ENCODE results near the gene NAPB. TPM values are rescaled to one million over a fixed set of nuclear protein-coding genes. Genes with fewer than 3 reads are reported as not detected.

NAPB gene
- total RNA-seq, 2 donors from 2014 or later = 9.9 to 12.7 TPM

- TF ChIP-seq CTCF (IDR thresholded peaks at IDR 0.05) (no peak), POLR2A (IDR thresholded peaks at IDR 0.05) (no peak)
- Histone ChIP-seq H3K4me3 (no peak overlapping the region), H3K27ac (peak overlapping the region; percentile 95 to 100 (median 98)), H3K9me3 (no peaks in the 10 kb centered on the region), H3K27me3 (no peaks in the 10 kb centered on the region), H3K36me3 (replicated peaks in 1 of 2; ENCODE audit: insufficient read depth in 1 of 2, low read depth in 2 of 2) (peaks cover 0 to 9% of the 10 kb centered on the region in 2 donors), H3K4me1 (peaks cover 47% of the 10 kb centered on the region)
- 7 to 14% methylated on average over 6 of the region's 6 CpGs for WGBS, 2 donors
- no peak for DNase-seq
- no peak for ATAC-seq
- intact Hi-C loops (cut with DNase I) = no loop called here
These were observed 62.8 kb downstream of the NAPB start for GRCh38 chr20:23358563-23358906.

DNA sequence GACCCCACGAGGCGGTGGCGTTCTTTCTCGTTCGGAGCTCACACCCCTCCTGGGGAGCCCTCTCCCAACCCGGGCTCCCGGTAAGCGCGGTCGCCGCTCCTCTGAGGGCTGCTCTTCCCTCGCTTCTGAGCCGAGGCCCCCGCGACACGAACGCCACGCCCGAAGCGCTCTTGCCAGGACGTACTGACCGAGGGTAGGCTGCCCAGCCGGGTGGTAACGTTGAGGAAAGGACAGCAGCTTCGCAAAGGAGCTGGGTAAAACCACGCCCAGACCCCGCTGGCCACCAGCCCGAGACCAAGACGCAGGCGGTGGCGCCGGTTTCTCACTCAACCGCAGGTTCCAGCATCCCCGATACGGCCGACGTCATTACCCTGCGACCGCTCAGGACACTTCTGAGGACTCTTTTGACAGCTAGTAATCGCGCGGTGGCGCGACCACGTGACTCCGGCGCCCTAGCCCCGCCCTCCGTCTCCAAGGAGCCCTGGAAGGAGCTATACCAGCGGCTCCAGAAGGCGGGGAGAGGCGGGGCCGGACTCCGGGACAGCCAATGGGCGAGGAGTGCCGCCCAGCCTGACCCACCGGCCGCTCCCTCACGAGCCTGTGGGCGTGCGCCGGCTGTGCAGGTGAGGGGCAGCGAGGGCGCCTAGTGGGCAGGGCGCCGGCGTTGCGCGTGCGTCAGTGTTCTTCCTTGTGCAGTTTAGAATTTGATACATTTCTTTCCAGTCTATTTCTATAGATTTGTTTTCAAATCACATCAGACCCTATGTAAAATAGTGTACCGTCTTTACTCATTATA, 63.3 kb downstream of the NAPB start:
- ATAC-seq (peak; percentile 80), DNase-seq (peak; percentile 100)
- H3K36me3 ChIP-seq (replicated peaks in 1 of 2; ENCODE audit: insufficient read depth in 1 of 2, low read depth in 2 of 2) = peaks cover 0 to 9% of the 10 kb centered on the region in 2 donors
- intact Hi-C loops (cut with DNase I) = no loop called here
- no peaks in the 10 kb centered on the region for H3K9me3 ChIP-seq
- peak overlapping the region; percentile 30 to 41 for H3K4me3 ChIP-seq
- 0 to 1% methylated on average over 25 to 71 of the region's 71 CpGs for WGBS, 2 donors
- peak overlapping the region; percentile 95 to 100 (median 98) for H3K27ac ChIP-seq
- TF ChIP-seq CTCF (IDR thresholded peaks at IDR 0.05) = peak in 3 of 7 experiments; percentile 17 to 35 (median 34)
- peak; percentile 65 to 89 (median 87) for TF ChIP-seq POLR2A (IDR thresholded peaks at IDR 0.05)
- peaks cover 41% of the 10 kb centered on the region for H3K4me1 ChIP-seq
- H3K27me3 ChIP-seq = no peaks in the 10 kb centered on the region

- Histone ChIP-seq H3K27me3 (no peaks in the 10 kb centered on the region), H3K27ac (no peak overlapping the region), H3K4me1 (peaks cover 47% of the 10 kb centered on the region), H3K36me3 (replicated peaks in 1 of 2; ENCODE audit: insufficient read depth in 1 of 2, low read depth in 2 of 2) (peaks cover 0 to 9% of the 10 kb centered on the region in 2 donors), H3K9me3 (no peaks in the 10 kb centered on the region), H3K4me3 (no peak overlapping the region)
- intact Hi-C loops (cut with DNase I) = no loop called here
- 66 to 73% methylated on average over 20 to 21 of the region's 27 CpGs for WGBS, 2 donors
- ATAC-seq (no peak), DNase-seq (no peak)
- no peak for TF ChIP-seq CTCF (IDR thresholded peaks at IDR 0.05)
- no peak for TF ChIP-seq POLR2A (IDR thresholded peaks at IDR 0.05)
These were observed 65.1 kb downstream of the NAPB start for GRCh38 chr20:23356203-23356602.

DNA sequence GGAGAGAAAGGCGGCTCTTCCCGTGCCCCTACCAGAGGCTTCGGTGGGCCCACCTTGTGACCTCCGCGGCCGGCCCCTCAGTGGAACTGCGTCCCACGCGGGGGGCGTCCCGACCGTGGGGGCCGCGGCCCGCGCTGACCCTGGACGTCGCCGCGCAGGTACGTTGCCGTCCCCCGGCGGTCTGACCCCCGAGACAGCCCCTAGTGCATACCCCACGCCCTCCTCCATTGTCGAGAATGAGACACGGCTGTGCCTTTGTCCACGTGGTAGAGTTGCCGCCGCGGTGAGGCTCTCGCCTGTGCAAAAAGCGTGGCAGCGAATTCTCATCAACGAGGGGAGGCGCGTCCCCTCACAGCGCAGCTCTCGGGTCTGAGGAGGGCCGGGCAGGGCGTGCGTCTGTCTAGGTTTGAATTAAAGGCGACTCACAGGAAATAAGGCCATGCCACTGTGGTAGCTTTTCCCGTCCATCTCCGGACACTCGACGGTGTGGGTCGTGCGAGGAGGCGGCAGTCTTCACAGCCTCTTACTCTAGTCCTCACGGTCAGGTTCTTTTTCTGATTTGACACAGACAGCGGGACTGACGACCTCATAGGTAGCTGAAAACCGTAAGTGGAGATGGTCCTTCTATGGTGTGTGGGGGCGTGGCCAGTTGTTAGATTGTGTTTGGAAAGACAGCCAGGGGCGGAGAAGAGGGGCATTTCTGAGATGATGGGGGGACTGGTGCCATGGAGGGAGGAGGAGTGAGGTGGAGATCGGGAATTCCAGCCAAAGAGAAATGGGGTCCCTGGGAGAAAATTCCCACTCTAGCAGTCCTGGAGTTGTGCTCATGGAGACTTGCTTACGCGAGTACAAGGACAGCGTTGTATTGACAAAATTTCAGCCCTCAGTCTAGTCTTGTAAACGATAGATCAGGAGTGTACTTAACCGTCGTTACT, 70.1 kb downstream of the NAPB start:
- TF ChIP-seq POLR2A (IDR thresholded peaks at IDR 0.05) (no peak), CTCF (IDR thresholded peaks at IDR 0.05) (peak in 1 of 7 experiments; percentile 7)
- peak overlapping the region; percentile 70 to 94 for H3K4me3 ChIP-seq
- ATAC-seq = peak; percentile 10
- H3K27ac ChIP-seq = peak overlapping the region; percentile 79 to 99 (median 96)
- peaks cover 0 to 9% of the 10 kb centered on the region in 2 donors for H3K36me3 ChIP-seq (replicated peaks in 1 of 2; ENCODE audit: insufficient read depth in 1 of 2, low read depth in 2 of 2)
- WGBS, 2 donors = 1 to 2% methylated on average over 30 to 62 of the region's 64 CpGs
- no peaks in the 10 kb centered on the region for H3K9me3 ChIP-seq
- H3K4me1 ChIP-seq = peaks cover 18% of the 10 kb centered on the region
- no peaks in the 10 kb centered on the region for H3K27me3 ChIP-seq
- intact Hi-C loops (cut with DNase I) = no loop called here
- DNase-seq = peak; percentile 35 to 53 (median 44)
